ENCODE results near the gene COMMD1. TPM values are rescaled to one million over a fixed set of nuclear protein-coding genes. Genes with fewer than 3 reads are reported as not detected.
A peak's percentile ranks its signal among the peaks of the same experiment; 100 is the strongest.
"Not testable (repeated sequence)": the region's sequence is repeated elsewhere in the genome, so short reads cannot be mapped to it uniquely, and the experiment has no call there.

The COMMD1 gene
- total RNA-seq, 5 donors from 2014 or later (not counting 1 experiment from before 2014, with no cell fraction given): 18.2 to 23.8 (median 19.6) TPM

DNA sequence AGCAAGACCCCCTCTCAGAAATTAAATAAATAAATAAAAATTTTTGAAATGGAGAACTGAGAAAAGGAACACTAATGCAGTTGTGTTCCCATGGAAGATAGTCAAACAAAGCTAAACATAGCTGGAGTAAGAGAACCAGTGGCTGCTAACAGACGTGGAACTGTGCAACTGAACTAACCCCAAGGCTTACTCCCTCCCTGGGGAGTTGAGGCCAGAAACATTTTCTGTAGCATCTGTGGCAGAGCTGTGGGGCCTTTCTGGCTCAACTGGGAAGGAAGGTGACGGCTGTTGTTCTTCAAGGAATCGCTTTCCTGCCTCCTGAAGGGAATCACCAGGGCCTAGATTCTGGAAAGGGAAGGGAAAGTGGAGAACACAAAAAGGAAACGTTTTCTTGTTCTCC is 236.6 kb downstream of the COMMD1 start:
- H3K27ac Mint-ChIP-seq: no peak overlapping the region
- peaks cover 7 to 12% (median 11%) of the 10 kb centered on the region in 3 donors for H3K4me1 Mint-ChIP-seq
- H3K4me3 Mint-ChIP-seq: no peak overlapping the region
- H3K27me3 Mint-ChIP-seq: no peaks in the 10 kb centered on the region
- ChIA-PET CTCF (no interaction called here), POLR2A (no interaction called here)
- WGBS (ENCODE audit: insufficient coverage): 83% methylated on average over 3 of the region's 4 CpGs
- peaks cover 0 to 5% (median 0%) of the 10 kb centered on the region in 3 donors for H3K9me3 Mint-ChIP-seq
- DNase-seq (no peak), ATAC-seq (replicated peaks in 1 of 4) (no peak)
- H3K4me3 ChIP-seq (ENCODE audit: control insufficient read depth in 1 of 2, extremely low read depth in 1 of 2, low read length in 1 of 2): no peak overlapping the region
- H3K36me3 ChIP-seq (ENCODE audit: control insufficient read depth in 2 of 2, extremely low read depth in 1 of 2, insufficient read depth in 1 of 2, low read length in 1 of 2): no peaks in the 10 kb centered on the region
- H3K4me1 ChIP-seq (ENCODE audit: control insufficient read depth in 1 of 2, extremely low read depth in 1 of 2, insufficient read depth in 2 of 2, low read length in 2 of 2): peaks cover 0 to 5% of the 10 kb centered on the region in 2 experiments
- H3K9me3 ChIP-seq: no peaks in the 10 kb centered on the region
- H3K36me3 Mint-ChIP-seq: peaks cover 25% of the 10 kb centered on the region
- H3K27me3 ChIP-seq (replicated peaks in 1 of 2; ENCODE audit: control insufficient read depth in 2 of 2, extremely low read depth in 1 of 2, insufficient read depth in 2 of 2, low read length in 1 of 2): no peaks in the 10 kb centered on the region
- no peak overlapping the region for H3K27ac ChIP-seq (ENCODE audit: low read length)

DNA sequence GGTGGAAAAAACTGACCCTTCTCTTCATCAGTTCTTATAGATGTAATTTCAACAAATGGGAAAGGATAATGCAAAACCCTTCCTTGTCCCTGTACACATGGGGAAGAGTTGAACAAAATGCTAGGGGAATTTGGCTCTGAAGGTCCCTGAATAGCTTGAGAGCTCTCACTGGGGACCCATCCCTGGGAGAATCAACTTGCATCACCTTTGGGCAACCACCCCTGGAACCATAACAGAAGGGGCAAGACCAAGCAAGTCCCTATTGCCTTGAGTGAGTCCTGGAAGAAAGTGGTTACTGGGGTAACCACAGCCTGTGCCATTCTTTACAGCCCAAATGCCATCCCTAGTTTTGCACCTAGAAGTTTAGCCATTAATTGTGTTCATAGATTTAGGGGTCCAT is 238.2 kb downstream of the COMMD1 start:
- H3K27ac ChIP-seq (ENCODE audit: low read length): no peak overlapping the region
- no peaks in the 10 kb centered on the region for H3K36me3 ChIP-seq (ENCODE audit: control insufficient read depth in 2 of 2, extremely low read depth in 1 of 2, insufficient read depth in 1 of 2, low read length in 1 of 2)
- H3K9me3 ChIP-seq: no peaks in the 10 kb centered on the region
- no peaks in the 10 kb centered on the region for H3K27me3 ChIP-seq (replicated peaks in 1 of 2; ENCODE audit: control insufficient read depth in 2 of 2, extremely low read depth in 1 of 2, insufficient read depth in 2 of 2, low read length in 1 of 2)
- ChIA-PET POLR2A (no interaction called here), CTCF (no interaction called here)
- H3K27ac Mint-ChIP-seq: no peak overlapping the region
- no peak for ATAC-seq (replicated peaks in 1 of 4)
- no peaks in the 10 kb centered on the region for H3K27me3 Mint-ChIP-seq
- DNase-seq: no peak
- H3K9me3 Mint-ChIP-seq: peaks cover 0 to 5% (median 0%) of the 10 kb centered on the region in 3 donors
- no peak overlapping the region for H3K4me3 Mint-ChIP-seq
- H3K4me1 Mint-ChIP-seq: peaks cover 8 to 14% (median 11%) of the 10 kb centered on the region in 3 donors
- peaks cover 0 to 5% of the 10 kb centered on the region in 2 experiments for H3K4me1 ChIP-seq (ENCODE audit: control insufficient read depth in 1 of 2, extremely low read depth in 1 of 2, insufficient read depth in 2 of 2, low read length in 2 of 2)
- no peak overlapping the region for H3K4me3 ChIP-seq (ENCODE audit: control insufficient read depth in 1 of 2, extremely low read depth in 1 of 2, low read length in 1 of 2)
- H3K36me3 Mint-ChIP-seq: peaks cover 22% of the 10 kb centered on the region

DNA sequence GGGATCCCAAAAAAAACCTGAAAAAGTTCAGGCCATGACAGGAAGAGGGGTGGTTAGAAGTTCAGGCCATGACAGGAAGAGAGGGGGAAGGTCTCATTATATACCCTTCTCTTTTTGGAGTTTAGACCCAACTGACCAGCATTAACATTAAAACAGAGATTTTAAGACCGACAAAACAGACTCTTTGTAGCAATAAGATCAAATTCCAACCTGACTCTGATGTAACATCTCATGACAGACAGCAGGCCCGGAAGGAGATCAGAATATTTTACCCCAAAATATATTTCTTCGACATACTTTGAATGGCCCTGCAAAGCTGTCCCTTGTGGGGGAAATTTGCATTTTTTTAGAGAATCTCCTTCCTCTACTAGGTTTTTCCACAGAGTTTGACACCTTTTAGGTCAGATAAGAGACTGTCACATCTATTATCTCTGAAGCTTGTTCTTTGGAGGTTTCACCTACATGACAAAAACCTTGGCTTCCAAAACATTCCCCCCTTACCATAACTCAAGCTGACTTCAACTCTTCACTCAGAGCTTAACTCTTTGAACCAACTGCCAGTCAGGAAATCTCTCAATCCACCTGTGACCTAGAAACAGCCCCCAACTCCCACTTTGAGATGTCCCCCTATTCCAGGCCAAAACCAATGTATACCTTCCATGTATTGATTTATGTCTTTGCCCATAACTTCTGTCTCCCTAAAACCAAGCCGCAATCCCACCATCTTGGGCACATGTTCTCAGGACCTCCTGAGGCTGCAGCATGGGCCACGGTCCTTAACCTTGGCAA is 239.4 kb downstream of the COMMD1 start:
- peaks cover 0 to 5% of the 10 kb centered on the region in 2 experiments for H3K4me1 ChIP-seq (ENCODE audit: control insufficient read depth in 1 of 2, extremely low read depth in 1 of 2, insufficient read depth in 2 of 2, low read length in 2 of 2)
- ATAC-seq (replicated peaks in 1 of 4) (no peak), DNase-seq (no peak)
- ChIA-PET POLR2A (interaction anchor here in 1 of 2 donors (0.5 kb wide), 1 partner anchor 195 kb away, joined by 4 read pairs; no protein-coding TSS in a partner anchor), CTCF (no interaction called here)
- H3K4me1 Mint-ChIP-seq: peaks cover 8 to 14% (median 11%) of the 10 kb centered on the region in 3 donors
- no peak overlapping the region for H3K4me3 ChIP-seq (ENCODE audit: control insufficient read depth in 1 of 2, extremely low read depth in 1 of 2, low read length in 1 of 2)
- 100% methylated on average over 1 of the region's 5 CpGs for WGBS (ENCODE audit: insufficient coverage)
- no peaks in the 10 kb centered on the region for H3K27me3 ChIP-seq (replicated peaks in 1 of 2; ENCODE audit: control insufficient read depth in 2 of 2, extremely low read depth in 1 of 2, insufficient read depth in 2 of 2, low read length in 1 of 2)
- no peak overlapping the region for H3K27ac ChIP-seq (ENCODE audit: low read length)
- peaks cover 19% of the 10 kb centered on the region for H3K36me3 Mint-ChIP-seq
- no peaks in the 10 kb centered on the region for H3K36me3 ChIP-seq (ENCODE audit: control insufficient read depth in 2 of 2, extremely low read depth in 1 of 2, insufficient read depth in 1 of 2, low read length in 1 of 2)
- H3K27ac Mint-ChIP-seq: no peak overlapping the region
- H3K9me3 ChIP-seq: no peaks in the 10 kb centered on the region
- no peak overlapping the region for H3K4me3 Mint-ChIP-seq
- H3K27me3 Mint-ChIP-seq: no peaks in the 10 kb centered on the region
- H3K9me3 Mint-ChIP-seq: peaks cover 0 to 5% (median 0%) of the 10 kb centered on the region in 3 donors

DNA sequence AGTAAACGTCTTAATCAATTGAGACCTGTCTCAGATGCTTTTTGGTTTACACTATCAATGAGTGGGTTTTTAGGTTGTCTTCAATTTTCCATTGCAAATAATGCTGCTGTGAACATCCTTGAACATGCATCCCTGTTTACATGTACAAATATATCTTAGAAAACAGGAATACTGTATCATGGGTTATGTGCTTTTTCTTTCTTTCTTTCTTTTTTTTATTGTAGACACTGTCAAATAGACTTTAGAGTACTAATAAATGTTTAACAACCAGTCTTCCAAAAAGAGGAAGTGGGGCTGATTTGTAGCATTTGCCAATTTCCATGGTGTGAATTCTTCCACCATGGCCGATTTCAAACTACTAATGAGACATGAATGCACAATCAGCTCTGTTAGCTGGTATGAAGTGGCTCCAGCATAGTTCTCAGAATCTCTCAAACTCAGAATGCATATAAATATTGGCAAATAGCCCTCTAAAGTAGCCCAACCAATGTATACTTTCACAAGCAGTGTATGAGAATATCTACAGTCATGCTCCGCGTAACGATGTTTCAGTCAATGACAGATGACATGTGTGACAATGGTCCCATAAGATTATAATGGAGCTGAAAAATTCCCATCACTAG is 240.1 kb downstream of the COMMD1 start:
- no peaks in the 10 kb centered on the region for H3K27me3 Mint-ChIP-seq
- Histone ChIP-seq H3K36me3 (ENCODE audit: control insufficient read depth in 2 of 2, extremely low read depth in 1 of 2, insufficient read depth in 1 of 2, low read length in 1 of 2) (no peaks in the 10 kb centered on the region), H3K9me3 (no peaks in the 10 kb centered on the region), H3K4me3 (ENCODE audit: control insufficient read depth in 1 of 2, extremely low read depth in 1 of 2, low read length in 1 of 2) (no peak overlapping the region), H3K27ac (ENCODE audit: low read length) (no peak overlapping the region), H3K27me3 (replicated peaks in 1 of 2; ENCODE audit: control insufficient read depth in 2 of 2, extremely low read depth in 1 of 2, insufficient read depth in 2 of 2, low read length in 1 of 2) (no peaks in the 10 kb centered on the region), H3K4me1 (ENCODE audit: control insufficient read depth in 1 of 2, extremely low read depth in 1 of 2, insufficient read depth in 2 of 2, low read length in 2 of 2) (peaks cover 0 to 5% of the 10 kb centered on the region in 2 experiments)
- WGBS (ENCODE audit: insufficient coverage): no CpG with 5 or more reads among the region's 5 CpGs
- H3K4me1 Mint-ChIP-seq: peaks cover 8 to 14% (median 11%) of the 10 kb centered on the region in 3 donors
- no peak overlapping the region for H3K4me3 Mint-ChIP-seq
- H3K9me3 Mint-ChIP-seq: peaks cover 0 to 5% (median 0%) of the 10 kb centered on the region in 3 donors
- no peak overlapping the region for H3K27ac Mint-ChIP-seq
- CTCF ChIA-PET: no interaction called here
- ATAC-seq (replicated peaks in 1 of 4) (no peak), DNase-seq (no peak)
- H3K36me3 Mint-ChIP-seq: peaks cover 14% of the 10 kb centered on the region
- POLR2A ChIA-PET: interaction anchor here in 1 of 2 donors (0.5 kb wide), 1 partner anchor 194 kb away, joined by 4 read pairs; no protein-coding TSS in a partner anchor

DNA sequence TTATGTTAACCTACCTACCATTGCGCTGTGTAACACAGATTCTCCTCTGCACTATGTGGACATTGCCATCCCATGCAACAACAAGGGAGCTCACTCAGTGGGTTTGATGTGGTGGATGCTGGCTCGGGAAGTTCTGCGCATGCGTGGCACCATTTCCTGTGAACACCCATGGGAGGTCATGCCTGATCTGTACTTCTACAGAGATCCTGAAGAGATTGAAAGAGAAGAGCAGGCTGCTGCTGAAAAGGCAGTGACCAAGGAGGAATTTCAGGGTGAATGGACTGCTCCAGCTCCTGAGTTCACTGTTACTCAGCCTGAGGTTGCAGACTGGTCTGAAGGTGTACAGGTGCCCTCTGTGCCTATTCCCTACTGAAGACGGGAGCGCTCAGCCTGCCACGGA is 241.3 kb downstream of the COMMD1 start:
- H3K9me3 Mint-ChIP-seq; H3K36me3 ChIP-seq (ENCODE audit: control insufficient read depth in 2 of 2, extremely low read depth in 1 of 2, insufficient read depth in 1 of 2, low read length in 1 of 2); H3K9me3 ChIP-seq; H3K36me3 Mint-ChIP-seq; H3K4me1 ChIP-seq (ENCODE audit: control insufficient read depth in 1 of 2, extremely low read depth in 1 of 2, insufficient read depth in 2 of 2, low read length in 2 of 2); CTCF ChIA-PET; H3K27ac ChIP-seq (ENCODE audit: low read length); H3K4me3 ChIP-seq (ENCODE audit: control insufficient read depth in 1 of 2, extremely low read depth in 1 of 2, low read length in 1 of 2); ATAC-seq (replicated peaks in 1 of 4); H3K27me3 Mint-ChIP-seq; POLR2A ChIA-PET; H3K27me3 ChIP-seq (replicated peaks in 1 of 2; ENCODE audit: control insufficient read depth in 2 of 2, extremely low read depth in 1 of 2, insufficient read depth in 2 of 2, low read length in 1 of 2): not testable (repeated sequence)
- H3K4me3 Mint-ChIP-seq: peak overlapping the region in 1 of 3 donors; percentile 34
- WGBS (ENCODE audit: insufficient coverage): no CpG with 5 or more reads among the region's 7 CpGs
- H3K27ac Mint-ChIP-seq: peak overlapping the region in 1 of 2 donors; percentile 52
- peak in 34 of 35 experiments; percentile 1 to 67 (median 45) for DNase-seq
- peaks cover 8 to 14% (median 9%) of the 10 kb centered on the region in 3 donors for H3K4me1 Mint-ChIP-seq

DNA sequence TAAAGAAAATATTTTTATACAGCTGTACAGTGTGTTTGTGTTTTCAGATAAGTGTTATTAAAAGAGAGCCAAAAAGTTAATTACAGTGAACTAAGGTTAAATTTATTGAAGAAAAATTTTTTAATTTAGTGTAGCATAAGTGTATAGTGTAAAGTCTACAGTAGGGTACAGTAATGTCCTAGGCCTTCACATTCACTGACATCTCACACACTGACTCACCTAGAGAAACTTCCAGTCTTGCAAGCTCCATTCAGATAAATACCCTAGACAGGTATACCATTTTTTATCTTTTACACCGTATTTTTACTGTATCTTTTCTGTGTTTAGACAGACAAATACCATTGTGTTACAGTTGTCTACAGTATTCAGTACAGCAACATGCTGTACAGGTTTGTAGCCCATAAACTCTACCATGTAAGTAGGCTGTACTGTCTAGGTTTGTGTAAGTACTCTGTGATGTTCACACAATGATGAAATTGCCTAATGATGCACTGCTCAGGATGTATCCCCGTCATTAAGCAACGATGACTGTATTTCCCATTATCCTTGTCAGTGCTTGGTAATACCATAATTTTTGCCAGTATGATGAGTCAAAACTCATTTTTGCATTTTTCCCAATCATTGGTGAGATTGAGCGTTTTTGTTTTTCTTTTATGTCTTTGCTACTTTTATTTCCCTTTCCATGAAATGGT is 242.3 kb downstream of the COMMD1 start:
- CTCF ChIA-PET: interaction anchor here in 1 of 2 donors (0.7 kb wide), 1 partner anchor 486 kb away, joined by 3 read pairs; no protein-coding TSS in a partner anchor
- DNase-seq: no peak
- no peak overlapping the region for H3K4me3 Mint-ChIP-seq
- H3K36me3 ChIP-seq (ENCODE audit: control insufficient read depth in 2 of 2, extremely low read depth in 1 of 2, insufficient read depth in 1 of 2, low read length in 1 of 2): no peaks in the 10 kb centered on the region
- no peak overlapping the region for H3K4me3 ChIP-seq (ENCODE audit: control insufficient read depth in 1 of 2, extremely low read depth in 1 of 2, low read length in 1 of 2)
- H3K36me3 Mint-ChIP-seq: peaks cover 9% of the 10 kb centered on the region
- WGBS (ENCODE audit: insufficient coverage): no CpG with 5 or more reads among the region's 4 CpGs
- H3K27me3 ChIP-seq (replicated peaks in 1 of 2; ENCODE audit: control insufficient read depth in 2 of 2, extremely low read depth in 1 of 2, insufficient read depth in 2 of 2, low read length in 1 of 2): no peaks in the 10 kb centered on the region
- no peak overlapping the region for H3K27ac ChIP-seq (ENCODE audit: low read length)
- peaks cover 8 to 14% (median 9%) of the 10 kb centered on the region in 3 donors for H3K4me1 Mint-ChIP-seq
- peaks cover 0 to 5% (median 0%) of the 10 kb centered on the region in 3 donors for H3K9me3 Mint-ChIP-seq
- no peaks in the 10 kb centered on the region for H3K9me3 ChIP-seq
- no peaks in the 10 kb centered on the region for H3K27me3 Mint-ChIP-seq
- ATAC-seq (replicated peaks in 1 of 4): no peak
- POLR2A ChIA-PET: no interaction called here
- no peak overlapping the region for H3K27ac Mint-ChIP-seq
- H3K4me1 ChIP-seq (ENCODE audit: control insufficient read depth in 1 of 2, extremely low read depth in 1 of 2, insufficient read depth in 2 of 2, low read length in 2 of 2): peaks cover 0 to 5% of the 10 kb centered on the region in 2 experiments

Measured in T-cell (primary cell).